SK-N-SH (cell line): ENCODE data around the gene CHST12. TPM values are rescaled to one million over a fixed set of nuclear protein-coding genes. Genes with fewer than 3 reads are reported as not detected.

Experiments
- CTCF ChIA-PET: fragments of 300-600, 350-600 bp; formaldehyde crosslinking; extraction: SDS; loops from one replicate; lab custom pipeline; 2021; lab: Yijun Ruan, JAX
- POLR2A ChIA-PET: fragments of 350-600 bp; sonication (Branson Sonifier 250); formaldehyde crosslinking; extraction: SDS; loops from one replicate; lab custom pipeline; 2020; ENCODE audit warnings: antibody characterized with exemption, inconsistent platforms; lab: Yijun Ruan, JAX
- DNase-seq: peaks from one replicate; pipeline ENCODE4 v3.0.0; 2012
- H2AFZ ChIP-seq: fragments of 200-600 bp; sonication (generic); 2 replicates; pipeline ENCODE4 v1.8.1; 2016; ENCODE audit warnings: antibody characterized with exemption, mild to moderate bottlenecking, low read depth
- H3F3A ChIP-seq: fragments of 200-600 bp; sonication (generic); replicated peaks from 2 replicates; pipeline ENCODE3; 2016; ENCODE audit warnings: antibody characterized with exemption, mild to moderate bottlenecking; ENCODE audit not compliant: insufficient read depth
- H3K27ac ChIP-seq, 2 experiments: fragments of 200-500 bp in 1 of 2; fragments of 200-600 bp in 1 of 2; sonication (Bioruptor generic) in 1 of 2; sonication (generic), shearing (Covaris generic) in 1 of 2; 2 replicates each; pipeline versions ENCODE4 v1.5.1 to v1.6.1; 2014 to 2016; ENCODE audit warnings: low read depth in 2 of 2, inconsistent platforms in 1 of 2, low read length in 1 of 2, mild to moderate bottlenecking in 1 of 2, mixed read lengths in 1 of 2
- H3K27me3 ChIP-seq: fragments of 200-600 bp; sonication (generic), shearing (Covaris generic); 2 replicates; pipeline ENCODE4 v1.6.1; 2016; ENCODE audit warnings: mixed run types; ENCODE audit not compliant: insufficient read depth
- H3K36me3 ChIP-seq, 2 experiments: fragments of 200-500 bp in 1 of 2; fragments of 200-600 bp in 1 of 2; sonication (Bioruptor generic) in 1 of 2; sonication (generic) in 1 of 2; replicated peaks in 1 of 2; 2 replicates each; pipeline versions ENCODE3 to v1.5.1; 2014 to 2016; ENCODE audit warnings: low read length in 1 of 2, mild to moderate bottlenecking in 1 of 2; ENCODE audit not compliant: insufficient read depth in 2 of 2, control insufficient read depth in 1 of 2
- H3K4me1 ChIP-seq, 2 experiments: fragments of 200-500 bp in 1 of 2; fragments of 200-600 bp in 1 of 2; sonication (Bioruptor generic) in 1 of 2; sonication (generic), shearing (Covaris generic) in 1 of 2; 2 replicates each; pipeline versions ENCODE4 v1.5.1 to v1.6.1; 2014 to 2016; ENCODE audit warnings: low read depth in 1 of 2, low read length in 1 of 2, mixed run types in 1 of 2; ENCODE audit not compliant: insufficient read depth in 2 of 2, control insufficient read depth in 1 of 2
- H3K4me2 ChIP-seq: fragments of 200-600 bp; sonication (generic), shearing (Covaris generic); 2 replicates; pipeline ENCODE4 v1.6.1; 2017; ENCODE audit warnings: mixed run types
- H3K4me3 ChIP-seq, 2 experiments: fragments of 200-500 bp in 1 of 2; fragments of 200-600 bp in 1 of 2; sonication (Bioruptor generic) in 1 of 2; sonication (generic), shearing (Covaris generic) in 1 of 2; 2 replicates each; pipeline versions ENCODE4 v1.5.1 to v1.8.1; 2014 to 2016; ENCODE audit warnings: low read depth in 2 of 2, inconsistent platforms in 1 of 2, low read length in 1 of 2, mild to moderate bottlenecking in 1 of 2, mixed read lengths in 1 of 2, moderate library complexity in 1 of 2
- H3K79me2 ChIP-seq: fragments of 200-600 bp; sonication (generic); 2 replicates; pipeline ENCODE4 v1.8.1; 2017; ENCODE audit warnings: mild to moderate bottlenecking; ENCODE audit not compliant: insufficient read depth
- H3K9ac ChIP-seq: fragments of 200-600 bp; sonication (generic); 2 replicates; pipeline ENCODE4 v1.6.1; 2017; ENCODE audit warnings: mixed run types
- H3K9me2 ChIP-seq: fragments of 200-600 bp; sonication (generic); 2 replicates; pipeline ENCODE4 v1.6.1; 2017; ENCODE audit warnings: mixed run types
- H3K9me3 ChIP-seq: fragments of 200-600 bp; sonication (generic); 2 replicates; pipeline ENCODE4 v1.6.1; 2017; ENCODE audit warnings: mixed run types, mild to moderate bottlenecking, moderate library complexity
- H4K20me1 ChIP-seq: fragments of 200-600 bp; sonication (generic); 2 replicates; pipeline ENCODE4 v1.6.1; 2017; ENCODE audit warnings: mild to moderate bottlenecking, mixed run types; ENCODE audit not compliant: insufficient read depth
- CHD2 ChIP-seq: fragments of 150-350 bp; IDR thresholded peaks from 2 replicates; pipeline ENCODE4 v1.6.1; 2018; ENCODE audit warnings: low read length; ENCODE audit not compliant: partially characterized antibody
- CTCF ChIP-seq: fragments of 200-600 bp; sonication (generic); IDR thresholded peaks from 2 replicates; pipeline ENCODE4 v1.6.1; 2017; ENCODE audit warnings: antibody characterized with exemption, mild to moderate bottlenecking, moderate library complexity
- EZH2phosphoT487 ChIP-seq: fragments of 200-600 bp; sonication (generic); IDR thresholded peaks from 2 replicates; pipeline ENCODE4 v1.6.1; 2017; ENCODE audit warnings: low read depth, mixed run types, mild to moderate bottlenecking, antibody characterized with exemption, moderate library complexity, borderline replicate concordance
- FOXM1 ChIP-seq: IDR thresholded peaks from 2 replicates; pipeline ENCODE4 v1.4.0; 2012; ENCODE audit warnings: low read depth, mild to moderate bottlenecking
- GABPA ChIP-seq: IDR thresholded peaks from 2 replicates; pipeline ENCODE4 v1.4.0; 2012; ENCODE audit warnings: low read depth, mild to moderate bottlenecking
- GATA2 ChIP-seq: sonication (generic); formaldehyde crosslinking; IDR thresholded peaks from 2 replicates; pipeline ENCODE4 v1.5.0; 2020; ENCODE audit warnings: mild to moderate bottlenecking, missing genetic modification reagents
- JUND ChIP-seq: IDR thresholded peaks from 2 replicates; pipeline ENCODE4 v1.4.0; 2012
- MEF2A ChIP-seq: IDR thresholded peaks from 2 replicates; pipeline ENCODE4 v1.4.0; 2012; ENCODE audit warnings: low read depth, borderline replicate concordance
- MXI1 ChIP-seq: IDR thresholded peaks from 2 replicates; pipeline ENCODE4 v1.6.1; 2012; ENCODE audit warnings: mild to moderate bottlenecking, low read depth, low read length, improper control_type of control experiment
- NFIC ChIP-seq: IDR thresholded peaks from 2 replicates; pipeline ENCODE4 v1.4.0; 2012; ENCODE audit warnings: borderline replicate concordance
- RAD21 ChIP-seq: IDR thresholded peaks from 2 replicates; pipeline ENCODE4 v1.6.1; 2012; ENCODE audit warnings: mild to moderate bottlenecking, low read length
- RCOR1 ChIP-seq: fragments of 150-350 bp; IDR thresholded peaks from 2 replicates; pipeline ENCODE4 v1.6.1; 2017; ENCODE audit warnings: antibody characterized with exemption, low read length
- RXRA ChIP-seq: IDR thresholded peaks from 2 replicates; pipeline ENCODE4 v1.4.0; 2012; ENCODE audit warnings: low read depth, mild to moderate bottlenecking, borderline replicate concordance
- SIN3A ChIP-seq: IDR thresholded peaks from 2 replicates; pipeline ENCODE4 v1.6.1; 2012; ENCODE audit warnings: low read depth, mild to moderate bottlenecking, low read length, moderate library complexity, borderline replicate concordance
- SMC3 ChIP-seq: IDR thresholded peaks from 2 replicates; pipeline ENCODE4 v1.6.1; 2012; ENCODE audit warnings: low read depth, low read length, improper control_type of control experiment
- TAF1 ChIP-seq: IDR thresholded peaks from 2 replicates; pipeline ENCODE4 v1.6.1; 2012; ENCODE audit warnings: low read depth, mild to moderate bottlenecking, low read length, moderate library complexity, borderline replicate concordance
- USF1 ChIP-seq: IDR thresholded peaks from 2 replicates; pipeline ENCODE4 v1.4.0; 2012; ENCODE audit warnings: low read depth, borderline replicate concordance
- YY1 ChIP-seq: IDR thresholded peaks from 2 replicates; pipeline ENCODE4 v1.4.0; 2012; ENCODE audit warnings: low read depth, mild to moderate bottlenecking
- WGBS: methylation state at CpG from one replicate; pipeline ENCODE4 v1.1.6; 2017; ENCODE audit warnings: low lambda C conversion rate; 5-methylcytosine and 5-hydroxymethylcytosine counted together
- polyA plus RNA-seq, 3 experiments: library from polyadenylated mRNA; depleted of rRNA; stranded (reverse); fragments of >200 nt; gene quantifications; 2 replicates each; pipeline ENCODE4 v1.2.3, GENCODE V29; 2012
- TF ChIP-seq, protein P1 (sequence below): IDR thresholded peaks from 2 replicates; pipeline ENCODE4 v1.4.0; 2012; ENCODE audit warnings: low read depth
- TF ChIP-seq, protein P2 (sequence below): IDR thresholded peaks from 2 replicates; pipeline ENCODE4 v1.4.0; 2012; ENCODE audit warnings: low read depth, borderline replicate concordance
- TF ChIP-seq, protein P3 (sequence below): IDR thresholded peaks from 2 replicates; pipeline ENCODE4 v1.6.1; 2012; ENCODE audit warnings: mild to moderate bottlenecking, low read depth, low read length, moderate library complexity

CHST12 gene
- polyA plus RNA-seq, 1 of the 3 experiments (the other 2 are of a cell fraction) = 32.7 TPM

- H3K27ac ChIP-seq = peak overlapping the region; percentile 26 to 65; a peak in 2 of 4 replicates
- H2AFZ ChIP-seq = peak overlapping the region; percentile 75
- peak overlapping the region; percentile 66 to 76 for H3K4me3 ChIP-seq
- DNase-seq = peak; percentile 84
- peaks cover 10 to 36% of the 10 kb centered on the region in 2 experiments; a peak in 2 of 4 replicates for H3K4me1 ChIP-seq
- no peaks in the 10 kb centered on the region for H3K9me3 ChIP-seq
- no peaks in the 10 kb centered on the region for H3K27me3 ChIP-seq
- H3K36me3 ChIP-seq = no peaks in the 10 kb centered on the region
- peak overlapping the region; percentile 71 for H3K9ac ChIP-seq
- no peaks in the 10 kb centered on the region for H3K9me2 ChIP-seq
- peaks cover 10% of the 10 kb centered on the region; the same call in 1 of the 2 replicates for H4K20me1 ChIP-seq
- H3K79me2 ChIP-seq = peaks cover 39% of the 10 kb centered on the region
- TF ChIP-seq JUND = no peak
- TF ChIP-seq MEF2A = no peak
- no peak for TF ChIP-seq RXRA
- TF ChIP-seq NFIC = no peak
- no peak for TF ChIP-seq USF1
- peak; percentile 49; the same call in 1 of the 2 replicates for TF ChIP-seq RCOR1
- TF ChIP-seq, protein P1, sequence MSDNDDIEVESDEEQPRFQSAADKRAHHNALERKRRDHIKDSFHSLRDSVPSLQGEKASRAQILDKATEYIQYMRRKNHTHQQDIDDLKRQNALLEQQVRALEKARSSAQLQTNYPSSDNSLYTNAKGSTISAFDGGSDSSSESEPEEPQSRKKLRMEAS = no peak
- peak; percentile 32; the same call in 1 of the 2 replicates for TF ChIP-seq MXI1
- TF ChIP-seq CHD2 = no peak
- TF ChIP-seq EZH2phosphoT487 = no peak
- peak; percentile 33; the same call in 1 of the 2 replicates for TF ChIP-seq SIN3A
- no peak; the same call in 1 of the 2 replicates for TF ChIP-seq TAF1
- 0 out of 2 replicates have a peak, but pooled peaks have one; percentile 18 for TF ChIP-seq SMC3
- TF ChIP-seq, protein P2, sequence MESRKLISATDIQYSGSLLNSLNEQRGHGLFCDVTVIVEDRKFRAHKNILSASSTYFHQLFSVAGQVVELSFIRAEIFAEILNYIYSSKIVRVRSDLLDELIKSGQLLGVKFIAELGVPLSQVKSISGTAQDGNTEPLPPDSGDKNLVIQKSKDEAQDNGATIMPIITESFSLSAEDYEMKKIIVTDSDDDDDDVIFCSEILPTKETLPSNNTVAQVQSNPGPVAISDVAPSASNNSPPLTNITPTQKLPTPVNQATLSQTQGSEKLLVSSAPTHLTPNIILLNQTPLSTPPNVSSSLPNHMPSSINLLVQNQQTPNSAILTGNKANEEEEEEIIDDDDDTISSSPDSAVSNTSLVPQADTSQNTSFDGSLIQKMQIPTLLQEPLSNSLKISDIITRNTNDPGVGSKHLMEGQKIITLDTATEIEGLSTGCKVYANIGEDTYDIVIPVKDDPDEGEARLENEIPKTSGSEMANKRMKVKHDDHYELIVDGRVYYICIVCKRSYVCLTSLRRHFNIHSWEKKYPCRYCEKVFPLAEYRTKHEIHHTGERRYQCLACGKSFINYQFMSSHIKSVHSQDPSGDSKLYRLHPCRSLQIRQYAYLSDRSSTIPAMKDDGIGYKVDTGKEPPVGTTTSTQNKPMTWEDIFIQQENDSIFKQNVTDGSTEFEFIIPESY = peak; percentile 48; the same call in 1 of the 2 replicates
- no peak for TF ChIP-seq GATA2 (CRISPR knock-in tag)
- TF ChIP-seq FOXM1 = no peak
- no peak for TF ChIP-seq GABPA
- TF ChIP-seq RAD21 = peak; percentile 2; the same call in 1 of the 2 replicates
- TF ChIP-seq, protein P3, sequence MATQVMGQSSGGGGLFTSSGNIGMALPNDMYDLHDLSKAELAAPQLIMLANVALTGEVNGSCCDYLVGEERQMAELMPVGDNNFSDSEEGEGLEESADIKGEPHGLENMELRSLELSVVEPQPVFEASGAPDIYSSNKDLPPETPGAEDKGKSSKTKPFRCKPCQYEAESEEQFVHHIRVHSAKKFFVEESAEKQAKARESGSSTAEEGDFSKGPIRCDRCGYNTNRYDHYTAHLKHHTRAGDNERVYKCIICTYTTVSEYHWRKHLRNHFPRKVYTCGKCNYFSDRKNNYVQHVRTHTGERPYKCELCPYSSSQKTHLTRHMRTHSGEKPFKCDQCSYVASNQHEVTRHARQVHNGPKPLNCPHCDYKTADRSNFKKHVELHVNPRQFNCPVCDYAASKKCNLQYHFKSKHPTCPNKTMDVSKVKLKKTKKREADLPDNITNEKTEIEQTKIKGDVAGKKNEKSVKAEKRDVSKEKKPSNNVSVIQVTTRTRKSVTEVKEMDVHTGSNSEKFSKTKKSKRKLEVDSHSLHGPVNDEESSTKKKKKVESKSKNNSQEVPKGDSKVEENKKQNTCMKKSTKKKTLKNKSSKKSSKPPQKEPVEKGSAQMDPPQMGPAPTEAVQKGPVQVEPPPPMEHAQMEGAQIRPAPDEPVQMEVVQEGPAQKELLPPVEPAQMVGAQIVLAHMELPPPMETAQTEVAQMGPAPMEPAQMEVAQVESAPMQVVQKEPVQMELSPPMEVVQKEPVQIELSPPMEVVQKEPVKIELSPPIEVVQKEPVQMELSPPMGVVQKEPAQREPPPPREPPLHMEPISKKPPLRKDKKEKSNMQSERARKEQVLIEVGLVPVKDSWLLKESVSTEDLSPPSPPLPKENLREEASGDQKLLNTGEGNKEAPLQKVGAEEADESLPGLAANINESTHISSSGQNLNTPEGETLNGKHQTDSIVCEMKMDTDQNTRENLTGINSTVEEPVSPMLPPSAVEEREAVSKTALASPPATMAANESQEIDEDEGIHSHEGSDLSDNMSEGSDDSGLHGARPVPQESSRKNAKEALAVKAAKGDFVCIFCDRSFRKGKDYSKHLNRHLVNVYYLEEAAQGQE = no peak
- TF ChIP-seq CTCF = peak; percentile 36
- TF ChIP-seq YY1 = 0 out of 2 replicates have a peak, but pooled peaks have one; percentile 18
- peak overlapping the region; percentile 93 for H3K4me2 ChIP-seq
- POLR2A ChIA-PET = interaction anchor here (1.0 to 1.4 kb wide), 2 partner anchors 20 to 50 kb away, joined by 5 to 6 read pairs; partner anchors contain the start of gene EIF3B
- CTCF ChIA-PET = interaction anchor here (1.0 to 4.9 kb wide), 8 partner anchors 10 to 75 kb away, joined by 3 to 23 read pairs (median 6); no protein-coding TSS in a partner anchor
- 4% methylated on average over 31 of the region's 71 CpGs for WGBS
- peaks cover 32% of the 10 kb centered on the region for H3F3A ChIP-seq
Measured at GRCh38 chr7:2403718-2404648, 572 bp downstream of the CHST12 start.
